ENCODE measurements around the gene LRR1. TPM values are rescaled to one million over a fixed set of nuclear protein-coding genes. Genes with fewer than 3 reads are reported as not detected.

Gene LRR1
- total and polyA plus RNA-seq, 9 of the 15 experiments (the other 6 are each of a cell fraction or from before 2014, with no cell fraction given): 26.5 to 58.1 (median 31.8) TPM

- no peak for TF ChIP-seq XRCC3 (IDR thresholded peaks at IDR 0.05)
- TF ChIP-seq RUNX1 (IDR thresholded peaks at IDR 0.05; ENCODE audit: low read depth): no peak
- no peak for TF ChIP-seq TFAM (CRISPR knock-in tag; conservative IDR thresholded peaks at IDR 0.05)
Observed at GRCh38 chr14:49578141-49578540, 20.6 kb upstream of the LRR1 start (continued).

DNA sequence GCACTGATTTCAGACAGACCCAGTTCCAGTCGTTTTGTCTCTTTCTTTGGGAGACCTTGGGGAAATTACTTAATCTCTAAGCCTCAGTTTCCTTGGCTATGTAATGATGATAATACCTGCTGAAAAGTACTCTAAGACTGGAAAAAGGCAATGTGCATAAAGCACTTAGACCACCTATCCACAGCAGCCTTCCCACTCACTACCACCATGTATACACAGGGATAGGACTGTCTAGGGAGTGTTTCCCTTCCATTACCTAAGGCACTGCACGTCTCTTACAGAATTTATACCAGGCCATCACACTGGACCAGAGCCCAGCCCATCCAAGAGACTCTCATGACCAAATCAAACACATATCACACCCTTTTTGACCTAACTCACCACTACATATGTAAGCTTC, 18.9 kb upstream of the LRR1 start:
- peaks cover 27% of the 10 kb centered on the region for H4K20me1 ChIP-seq (replicated peaks; ENCODE audit: control insufficient read depth, insufficient read depth, low read length)
- ChIA-PET POLR2A (interaction anchor here (0.7 to 1.0 kb wide), 2 partner anchors 16 to 29 kb away, joined by 3 to 4 read pairs; no protein-coding TSS in a partner anchor), CTCF (ENCODE audit: low intra/inter-chr PET ratio) (no interaction called here)
- WGBS (ENCODE audit: insufficient coverage, low coverage, missing lambda C conversion rate): 29% methylated on average over 2 of the region's 2 CpGs
- peaks cover 6% of the 10 kb centered on the region in 2 experiments; a peak in 4 of 5 replicates for H3K4me1 ChIP-seq (replicated peaks in 1 of 2; ENCODE audit: control insufficient read depth in 2 of 2, insufficient read depth in 2 of 2, low read length in 2 of 2)
- intact Hi-C loops (cut with micrococcal nuclease) (no loop called here), in situ Hi-C loops (cut with MboI) (no loop called here)
- no peak overlapping the region for H3K4me3 ChIP-seq
- H3K36me3 ChIP-seq (ENCODE audit: control insufficient read depth, insufficient read depth, low read length): peaks cover 58% of the 10 kb centered on the region
- ATAC-seq (no peak), DNase-seq (ENCODE audit: extremely low read depth in 1 of 4, low spot score in 3 of 4) (no peak), FAIRE-seq (no peak)
- H3K9me3 ChIP-seq (replicated peaks; ENCODE audit: control insufficient read depth, insufficient read depth, low read depth, low read length): no peaks in the 10 kb centered on the region
- H3K9ac ChIP-seq (ENCODE audit: insufficient read depth in 1 of 2, low read depth in 2 of 2, low read length in 2 of 2): no peak overlapping the region
- H3K4me2 ChIP-seq (ENCODE audit: insufficient read depth, low read length): no peak overlapping the region
- H3K79me2 ChIP-seq (ENCODE audit: control insufficient read depth, insufficient read depth, low read length): peaks cover 52% of the 10 kb centered on the region
- TF ChIP-seq PHF21A (IDR thresholded peaks at IDR 0.05; ENCODE audit: borderline replicate concordance, low read depth): no peak
- TF ChIP-seq, protein P1, sequence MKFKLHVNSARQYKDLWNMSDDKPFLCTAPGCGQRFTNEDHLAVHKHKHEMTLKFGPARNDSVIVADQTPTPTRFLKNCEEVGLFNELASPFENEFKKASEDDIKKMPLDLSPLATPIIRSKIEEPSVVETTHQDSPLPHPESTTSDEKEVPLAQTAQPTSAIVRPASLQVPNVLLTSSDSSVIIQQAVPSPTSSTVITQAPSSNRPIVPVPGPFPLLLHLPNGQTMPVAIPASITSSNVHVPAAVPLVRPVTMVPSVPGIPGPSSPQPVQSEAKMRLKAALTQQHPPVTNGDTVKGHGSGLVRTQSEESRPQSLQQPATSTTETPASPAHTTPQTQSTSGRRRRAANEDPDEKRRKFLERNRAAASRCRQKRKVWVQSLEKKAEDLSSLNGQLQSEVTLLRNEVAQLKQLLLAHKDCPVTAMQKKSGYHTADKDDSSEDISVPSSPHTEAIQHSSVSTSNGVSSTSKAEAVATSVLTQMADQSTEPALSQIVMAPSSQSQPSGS (CRISPR knock-in tag; IDR thresholded peaks at IDR 0.05): no peak
- no peak for TF ChIP-seq RB1 (IDR thresholded peaks at IDR 0.05; ENCODE audit: low read depth)
- no peak for TF ChIP-seq DDX20 (tag; IDR thresholded peaks at IDR 0.05; ENCODE audit: low read depth)
- no peak for TF ChIP-seq TFAM (CRISPR knock-in tag; conservative IDR thresholded peaks at IDR 0.05)
- TF ChIP-seq SMARCC2 (IDR thresholded peaks at IDR 0.05; ENCODE audit: low read depth): no peak
- no peak for TF ChIP-seq CCNT2 (IDR thresholded peaks at IDR 0.05; ENCODE audit: borderline replicate concordance, extremely low read depth, insufficient read length, low read depth, low read length)
- no peak for TF ChIP-seq MTA1 (IDR thresholded peaks at IDR 0.05; ENCODE audit: borderline replicate concordance)
- no peak for TF ChIP-seq POLR2B (IDR thresholded peaks at IDR 0.05; ENCODE audit: low read depth, partially characterized antibody)
- no peak for TF ChIP-seq NCOA2 (IDR thresholded peaks at IDR 0.05; ENCODE audit: partially characterized antibody in 2 of 2)
- TF ChIP-seq CEBPB (tag; IDR thresholded peaks at IDR 0.05): no peak
- no peak for TF ChIP-seq MYNN (IDR thresholded peaks at IDR 0.05)
- TF ChIP-seq MYNN (CRISPR knock-in tag; IDR thresholded peaks at IDR 0.05): no peak
- no peak for TF ChIP-seq SAFB2 (IDR thresholded peaks at IDR 0.05; ENCODE audit: borderline replicate concordance, low read depth, low read length, severe bottlenecking)
- no peak for TF ChIP-seq KDM1A (IDR thresholded peaks at IDR 0.05)
- H3K9me1 ChIP-seq (ENCODE audit: control insufficient read depth, insufficient read depth, low read length): peaks cover 3% of the 10 kb centered on the region
- no peak overlapping the region for H3K27ac ChIP-seq (ENCODE audit: extremely low read depth, low read depth, low read length)
- BruUV-seq (replicated peaks): no TSS peak
- no peaks in the 10 kb centered on the region for H3K27me3 ChIP-seq (ENCODE audit: control insufficient read depth in 2 of 2, insufficient read depth in 2 of 2, low read length in 2 of 2)
- no peak overlapping the region for H2AFZ ChIP-seq (ENCODE audit: low read depth, low read length)

Data from K562 (cell line).